ENCODE results near the gene KRT14. TPM values are rescaled to one million over a fixed set of nuclear protein-coding genes. Genes with fewer than 3 reads are reported as not detected.
"Not testable (repeated sequence)": the region's sequence is repeated elsewhere in the genome, so short reads cannot be mapped to it uniquely, and the experiment has no call there.

Gene KRT14
- total RNA-seq, 1 experiment from 2014 or later: not detected

GRCh38 chr17:41618341-41619035 is 31.8 kb upstream of the KRT14 start:
- DNase-seq: peak; percentile 44
- Histone ChIP-seq H3K36me3 (replicated peaks; ENCODE audit: control insufficient read depth, insufficient read depth, low read length) (no peaks in the 10 kb centered on the region), H3K27me3 (ENCODE audit: control insufficient read depth, insufficient read depth, low read length) (no peaks in the 10 kb centered on the region), H3K4me3 (ENCODE audit: insufficient read depth, low read depth, low read length) (no peak overlapping the region)

DNA sequence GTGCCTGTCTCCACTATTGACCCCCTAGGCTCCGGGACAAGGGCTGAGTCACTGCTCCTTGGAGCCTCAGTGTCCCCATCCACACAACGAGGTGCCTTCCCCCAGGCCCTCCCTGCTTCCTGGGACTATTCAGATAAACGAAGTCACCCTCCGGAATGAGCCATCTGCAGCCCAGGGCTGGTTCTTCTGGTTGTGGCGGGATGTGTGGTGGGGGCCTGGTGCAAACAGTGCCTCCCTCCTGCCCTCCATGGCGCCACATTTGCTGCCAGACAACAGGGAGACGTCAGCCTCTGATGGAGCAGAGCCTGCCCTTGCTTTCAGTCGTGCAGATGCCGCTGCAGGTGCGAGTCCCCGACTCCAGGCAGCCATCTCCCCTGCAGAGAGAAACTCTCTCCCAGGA is 31.0 kb upstream of the KRT14 start:
- peak; percentile 36 for DNase-seq
- H3K27me3 ChIP-seq (ENCODE audit: control insufficient read depth, insufficient read depth, low read length): no peaks in the 10 kb centered on the region

GRCh38 chr17:41617136-41617535 is 30.4 kb upstream of the KRT14 start:
- Histone ChIP-seq H3K27me3 (ENCODE audit: control insufficient read depth, insufficient read depth, low read length) (no peaks in the 10 kb centered on the region), H3K36me3 (replicated peaks; ENCODE audit: control insufficient read depth, insufficient read depth, low read length) (no peaks in the 10 kb centered on the region), H3K4me3 (ENCODE audit: insufficient read depth, low read depth, low read length) (no peak overlapping the region)
- no peak for DNase-seq

More for the DNA sequence above, 31.0 kb upstream of the KRT14 start:
- Histone ChIP-seq H3K4me3 (ENCODE audit: insufficient read depth, low read depth, low read length) (no peak overlapping the region), H3K36me3 (replicated peaks; ENCODE audit: control insufficient read depth, insufficient read depth, low read length) (no peaks in the 10 kb centered on the region)

DNA sequence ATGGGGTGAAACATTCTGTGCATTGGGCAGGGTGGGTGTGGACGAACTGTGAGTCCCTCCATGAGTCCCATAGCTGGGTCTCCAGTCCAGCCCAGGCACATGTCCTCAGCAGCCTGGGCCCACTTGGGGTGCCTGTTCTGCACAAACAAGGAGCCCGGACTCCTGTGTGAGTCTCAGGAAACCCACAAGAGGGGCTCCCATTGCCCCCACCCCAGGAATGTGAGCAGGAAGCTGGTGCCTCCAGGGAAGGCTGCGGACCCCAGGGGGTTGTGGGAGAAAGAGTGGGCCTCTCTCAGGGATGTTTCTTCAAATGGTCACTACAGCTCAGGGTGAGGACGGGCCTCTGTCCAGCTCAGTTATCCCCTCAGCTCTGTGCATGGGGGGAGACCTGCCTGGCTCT is 29.8 kb upstream of the KRT14 start:
- not testable (repeated sequence) for H3K4me3 ChIP-seq (ENCODE audit: insufficient read depth, low read depth, low read length); H3K27me3 ChIP-seq (ENCODE audit: control insufficient read depth, insufficient read depth, low read length); H3K36me3 ChIP-seq (replicated peaks; ENCODE audit: control insufficient read depth, insufficient read depth, low read length)
- peak; percentile 42 for DNase-seq

DNA sequence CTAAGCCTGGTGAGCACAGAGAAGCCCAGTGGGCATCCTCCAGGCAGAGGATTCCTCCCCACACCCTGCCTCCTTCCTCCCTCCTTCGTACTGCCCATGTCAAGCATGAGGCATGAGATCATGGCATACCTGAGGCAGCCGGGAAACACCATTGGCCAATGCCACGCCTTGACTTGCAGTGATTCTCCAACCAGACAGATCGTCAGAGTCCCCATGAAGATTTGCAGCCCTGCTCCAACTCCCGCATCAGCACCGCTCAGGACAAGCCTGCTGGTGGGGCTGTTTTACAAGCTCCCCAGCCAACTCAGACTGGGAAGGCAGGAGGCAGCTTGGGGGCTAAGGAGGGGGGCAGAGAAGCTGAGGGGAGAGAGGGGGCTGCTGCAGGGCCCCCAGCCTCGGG is 28.8 kb upstream of the KRT14 start:
- Histone ChIP-seq H3K4me3 (ENCODE audit: insufficient read depth, low read depth, low read length) (no peak overlapping the region), H3K27me3 (ENCODE audit: control insufficient read depth, insufficient read depth, low read length) (no peaks in the 10 kb centered on the region), H3K36me3 (replicated peaks; ENCODE audit: control insufficient read depth, insufficient read depth, low read length) (no peaks in the 10 kb centered on the region)
- peak; percentile 65 for DNase-seq

DNA sequence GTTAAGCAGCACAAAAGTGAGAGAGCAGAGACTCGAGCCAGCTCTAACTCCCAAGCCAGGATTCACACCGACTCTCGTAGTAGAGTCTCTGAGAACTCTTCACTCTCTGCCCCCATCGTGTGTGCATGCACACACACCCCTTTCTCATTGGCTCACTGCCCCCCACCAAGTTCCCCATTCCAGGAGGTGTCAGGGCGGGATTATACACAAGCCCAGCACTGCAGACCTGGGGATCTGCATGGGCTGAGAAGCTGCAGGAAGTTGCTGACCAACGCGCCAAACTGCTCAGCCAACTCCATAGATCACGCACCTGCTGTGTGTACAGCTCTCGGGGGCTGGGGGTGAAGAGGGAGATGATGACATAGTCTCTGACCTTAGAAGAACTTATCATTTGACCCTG is 28.1 kb upstream of the KRT14 start:
- DNase-seq; H3K27me3 ChIP-seq (ENCODE audit: control insufficient read depth, insufficient read depth, low read length); H3K36me3 ChIP-seq (replicated peaks; ENCODE audit: control insufficient read depth, insufficient read depth, low read length); H3K4me3 ChIP-seq (ENCODE audit: insufficient read depth, low read depth, low read length): not testable (repeated sequence)

- no peak overlapping the region for H3K4me3 ChIP-seq (ENCODE audit: insufficient read depth, low read depth, low read length)
- H3K36me3 ChIP-seq (replicated peaks; ENCODE audit: control insufficient read depth, insufficient read depth, low read length): no peaks in the 10 kb centered on the region
- DNase-seq: no peak
- no peaks in the 10 kb centered on the region for H3K27me3 ChIP-seq (ENCODE audit: control insufficient read depth, insufficient read depth, low read length)
Observed at GRCh38 chr17:41614098-41614497, 27.4 kb upstream of the KRT14 start.

GRCh38 chr17:41613277-41614082 is 26.8 kb upstream of the KRT14 start:
- no peak overlapping the region for H3K4me3 ChIP-seq (ENCODE audit: insufficient read depth, low read depth, low read length)

DNA sequence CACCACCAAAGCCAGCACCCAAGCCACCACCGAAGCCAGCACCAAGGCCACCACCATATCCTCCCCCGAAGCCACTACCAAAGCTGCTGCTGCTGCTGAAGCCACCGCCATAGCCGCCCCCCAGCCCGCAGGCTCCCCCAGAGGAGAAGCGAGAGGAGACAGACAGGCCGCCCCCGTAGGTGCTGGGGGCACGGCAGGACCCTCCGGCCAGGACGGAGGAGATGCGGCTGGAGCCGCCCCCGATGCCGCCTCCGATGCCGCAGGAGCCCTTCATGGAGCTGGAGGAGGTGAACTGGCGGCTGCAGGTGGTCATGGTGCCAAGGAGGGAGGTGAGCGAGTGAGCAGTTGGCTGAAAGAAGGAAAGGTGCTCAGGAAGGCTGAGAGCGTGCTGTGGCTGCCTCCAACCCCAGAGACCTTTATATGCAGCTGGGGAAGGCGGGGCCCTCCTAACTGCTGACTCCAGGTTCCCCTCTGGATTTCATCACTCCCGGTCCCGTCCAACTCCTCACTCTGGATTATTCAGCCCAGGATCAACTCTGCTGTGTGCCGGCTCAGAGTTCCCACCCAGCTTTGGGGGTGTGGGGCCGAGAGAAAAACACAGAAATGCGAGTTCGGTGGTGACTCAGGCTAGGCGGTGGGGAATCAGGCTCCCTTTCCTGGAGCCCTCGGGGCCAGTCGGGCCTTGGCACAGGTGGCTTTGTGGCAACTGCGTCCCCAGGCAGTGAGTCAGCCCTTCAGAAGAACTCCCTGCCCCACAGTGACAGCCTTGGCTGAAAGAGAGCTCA is 25.9 kb upstream of the KRT14 start, which contains the start of gene KRT16:
TSS of gene KRT16 (minus strand) at position 392 of the 785 bp plus-strand sequence. CDS start at position 313, 79 bp downstream.
- H3K4me3 ChIP-seq (ENCODE audit: insufficient read depth, low read depth, low read length); DNase-seq; H3K36me3 ChIP-seq (replicated peaks; ENCODE audit: control insufficient read depth, insufficient read depth, low read length); H3K27me3 ChIP-seq (ENCODE audit: control insufficient read depth, insufficient read depth, low read length): not testable (repeated sequence)

More at GRCh38 chr17:41613277-41614082, 26.8 kb upstream of the KRT14 start:
- H3K27me3 ChIP-seq (ENCODE audit: control insufficient read depth, insufficient read depth, low read length): no peaks in the 10 kb centered on the region
- peak; percentile 40 for DNase-seq
- H3K36me3 ChIP-seq (replicated peaks; ENCODE audit: control insufficient read depth, insufficient read depth, low read length): no peaks in the 10 kb centered on the region

GRCh38 chr17:41610965-41611640 is 24.4 kb upstream of the KRT14 start:
- no peak for DNase-seq
- H3K4me3 ChIP-seq (ENCODE audit: insufficient read depth, low read depth, low read length): no peak overlapping the region
- no peaks in the 10 kb centered on the region for H3K36me3 ChIP-seq (replicated peaks; ENCODE audit: control insufficient read depth, insufficient read depth, low read length)
- H3K27me3 ChIP-seq (ENCODE audit: control insufficient read depth, insufficient read depth, low read length): no peaks in the 10 kb centered on the region

DNA sequence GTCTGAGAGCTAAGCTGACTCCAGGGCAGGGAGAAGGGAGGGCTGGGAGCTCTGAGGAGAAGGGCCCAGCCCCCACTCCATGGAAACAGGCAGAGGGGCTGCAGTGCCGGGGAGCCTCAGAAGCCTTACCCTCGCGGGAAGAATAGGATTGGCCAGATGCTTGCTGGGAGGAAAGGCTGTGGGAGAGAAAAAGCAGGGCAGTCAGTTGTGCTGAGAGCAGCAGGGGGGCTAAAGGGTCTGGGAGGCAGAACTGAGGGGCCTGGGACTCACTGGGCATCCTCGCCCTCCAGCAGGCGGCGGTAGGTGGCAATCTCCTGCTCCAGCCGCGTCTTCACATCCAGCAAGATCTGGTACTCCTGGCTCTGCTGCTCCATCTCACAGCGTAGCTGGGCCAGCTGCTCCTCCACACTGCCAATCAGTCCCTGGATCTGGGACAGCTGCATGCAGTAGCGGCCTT is 23.4 kb upstream of the KRT14 start:
- H3K27me3 ChIP-seq (ENCODE audit: control insufficient read depth, insufficient read depth, low read length); H3K36me3 ChIP-seq (replicated peaks; ENCODE audit: control insufficient read depth, insufficient read depth, low read length); H3K4me3 ChIP-seq (ENCODE audit: insufficient read depth, low read depth, low read length): not testable (repeated sequence)
- peak; percentile 60 for DNase-seq

- H3K4me3 ChIP-seq (ENCODE audit: insufficient read depth, low read depth, low read length); DNase-seq; H3K27me3 ChIP-seq (ENCODE audit: control insufficient read depth, insufficient read depth, low read length); H3K36me3 ChIP-seq (replicated peaks; ENCODE audit: control insufficient read depth, insufficient read depth, low read length): not testable (repeated sequence)
Observed at GRCh38 chr17:41606930-41607329, 20.2 kb upstream of the KRT14 start.

DNA sequence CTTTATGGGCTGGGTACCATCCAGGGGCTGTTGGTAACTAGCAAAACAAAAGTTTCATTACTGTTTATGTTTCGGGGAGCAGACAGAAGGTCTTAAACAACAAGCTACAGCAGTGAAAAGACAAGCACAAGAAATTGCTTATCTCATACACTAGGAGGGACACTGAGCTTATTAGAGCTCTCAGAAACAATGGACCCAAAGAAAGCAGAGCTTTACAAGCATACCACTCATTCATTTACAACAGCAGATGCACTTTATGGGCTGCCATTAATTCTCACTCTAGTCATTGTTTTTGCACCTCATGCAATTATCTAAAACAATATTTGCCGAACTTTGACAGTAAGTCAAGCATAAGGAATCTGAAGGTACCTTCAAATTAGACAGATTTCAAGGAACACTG is 15.8 kb upstream of the KRT14 start:
- no peak for DNase-seq
- H3K4me3 ChIP-seq (ENCODE audit: insufficient read depth, low read depth, low read length): no peak overlapping the region
- no peaks in the 10 kb centered on the region for H3K36me3 ChIP-seq (replicated peaks; ENCODE audit: control insufficient read depth, insufficient read depth, low read length)
- no peaks in the 10 kb centered on the region for H3K27me3 ChIP-seq (ENCODE audit: control insufficient read depth, insufficient read depth, low read length)

DNA sequence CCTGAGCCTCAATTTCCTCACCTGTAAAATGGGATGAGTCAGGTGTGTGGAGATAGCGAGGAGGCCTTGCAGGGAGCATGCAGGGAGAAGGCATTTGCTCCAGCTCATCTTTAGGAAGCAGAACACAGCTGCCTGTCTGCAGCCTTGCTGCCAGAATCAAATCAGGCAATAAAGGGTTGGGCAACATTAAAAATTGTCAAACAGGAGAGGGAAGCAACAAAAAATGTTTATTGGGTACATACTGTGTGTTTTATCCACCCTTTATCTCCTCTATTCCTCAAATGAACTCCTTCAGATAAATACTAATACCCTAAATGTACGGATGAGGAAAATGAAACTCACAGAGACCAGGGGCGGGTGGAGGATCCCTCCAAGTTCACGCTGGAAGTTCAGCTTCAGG is 13.6 kb upstream of the KRT14 start:
- DNase-seq: no peak
- no peaks in the 10 kb centered on the region for H3K27me3 ChIP-seq (ENCODE audit: control insufficient read depth, insufficient read depth, low read length)
- H3K36me3 ChIP-seq (replicated peaks; ENCODE audit: control insufficient read depth, insufficient read depth, low read length): no peaks in the 10 kb centered on the region
- H3K4me3 ChIP-seq (ENCODE audit: insufficient read depth, low read depth, low read length): no peak overlapping the region
